HCT116 (cell line): ENCODE data around the gene SEMA3B.

Experiments used
- CEBPB ChIP-seq: IDR thresholded peaks from 2 replicates; pipeline ENCODE4 v1.6.1; 2012; ENCODE audit warnings: low read depth
- CTCF ChIP-seq, 3 experiments: fragments of 200-600 bp in 1 of 3; sonication (generic) in 1 of 3; IDR thresholded peaks in 2 of 3; conservative IDR thresholded peaks in 1 of 3; 2 replicates each; pipeline ENCODE4 v1.5.1; 2012 to 2017; ENCODE audit warnings: low read depth in 2 of 3, low read length in 2 of 3, antibody characterized with exemption in 1 of 3, borderline replicate concordance in 1 of 3, control low read depth in 1 of 3, mild to moderate bottlenecking in 1 of 3, mixed read lengths in 1 of 3, mixed run types in 1 of 3, moderate library complexity in 1 of 3; ENCODE audit not compliant: insufficient read depth in 1 of 3
- EGR1 ChIP-seq: IDR thresholded peaks from 2 replicates; pipeline ENCODE4 v1.6.1; 2012; ENCODE audit warnings: low read depth
- EZH2 ChIP-seq: fragments of 200-600 bp; sonication (generic); IDR thresholded peaks from 2 replicates; pipeline ENCODE4 v1.6.1; 2017; ENCODE audit warnings: antibody characterized with exemption, mixed run types
- JUND ChIP-seq: IDR thresholded peaks from 2 replicates; pipeline ENCODE4 v1.6.1; 2012
- MAX ChIP-seq: IDR thresholded peaks from 2 replicates; pipeline ENCODE4 v1.6.1; 2012
- POLR2A ChIP-seq: IDR thresholded peaks from 2 replicates; pipeline ENCODE4 v1.7.0; 2011; ENCODE audit warnings: borderline replicate concordance; ENCODE audit not compliant: insufficient read depth, insufficient read length; ENCODE audit errors: extremely low read depth
- POLR2AphosphoS5 ChIP-seq: IDR thresholded peaks from 2 replicates; pipeline ENCODE4 v1.6.1; 2011; ENCODE audit warnings: mild to moderate bottlenecking, low read depth, low read length, moderate library complexity
- RAD21 ChIP-seq: IDR thresholded peaks from 2 replicates; pipeline ENCODE4 v1.6.1; 2012; ENCODE audit warnings: low read depth, mild to moderate bottlenecking
- SIN3A ChIP-seq: IDR thresholded peaks from 2 replicates; pipeline ENCODE4 v1.6.1; 2012; ENCODE audit warnings: low read depth
- SRF ChIP-seq: IDR thresholded peaks from 2 replicates; pipeline ENCODE4 v1.6.1; 2012; ENCODE audit warnings: low read depth
- TCF7L2 ChIP-seq: IDR thresholded peaks from 2 replicates; pipeline ENCODE4 v1.7.0; 2011; ENCODE audit warnings: borderline replicate concordance, inconsistent platforms; ENCODE audit not compliant: insufficient read depth, insufficient read length; ENCODE audit errors: extremely low read depth
- ZFX ChIP-seq: fragments of 450-650 bp; IDR thresholded peaks from 2 replicates; pipeline ENCODE4 v1.6.1; 2017
- ZNF274 ChIP-seq: fragments of 200-500 bp; sonication (Bioruptor generic); IDR thresholded peaks from 2 replicates; pipeline ENCODE4 v1.6.1; 2014; ENCODE audit warnings: mild to moderate bottlenecking, low read depth, low read length, inconsistent platforms

DNA sequence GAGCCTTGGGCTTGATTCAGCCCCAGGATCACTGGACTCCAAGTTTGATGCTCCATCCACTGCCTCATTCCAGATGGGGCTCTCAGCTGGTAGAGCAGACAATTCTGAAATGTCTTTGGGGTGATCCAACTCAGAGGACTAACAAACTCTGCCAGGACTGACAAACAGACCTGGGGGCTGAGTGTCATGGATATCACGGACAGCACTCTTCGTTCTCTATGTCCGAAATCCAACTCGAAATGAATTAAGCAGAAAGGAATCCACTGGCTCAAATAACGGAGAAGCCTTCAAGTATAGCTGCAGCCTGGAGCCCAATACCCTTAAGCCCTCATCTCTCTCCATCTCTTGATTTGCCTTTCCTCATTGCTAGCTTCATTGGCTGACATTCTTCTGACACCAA, 49.7 kb upstream of the SEMA3B start:
- TF ChIP-seq SRF (no peak), CTCF (IDR thresholded peaks at IDR 0.05 in 2 of 3, conservative IDR thresholded peaks at IDR 0.05 in 1 of 3; ENCODE audit: borderline replicate concordance in 1 of 3, insufficient read depth in 1 of 3, low read depth in 2 of 3, low read length in 2 of 3) (no peak), SIN3A (no peak), ZNF274 (no peak), JUND (no peak), TCF7L2 (no peak), CEBPB (no peak), RAD21 (no peak), POLR2AphosphoS5 (no peak), EZH2 (no peak), ZFX (no peak), EGR1 (no peak), POLR2A (no peak), MAX (no peak)
